ENCODE measurements around the gene FTCDNL1.

The FTCDNL1 gene

GRCh38 chr2:199742884-199743283 is 108.1 kb downstream of the FTCDNL1 start:
- DNase-seq (ENCODE audit: low spot score) = no peak

GRCh38 chr2:199740111-199740428 is 110.9 kb downstream of the FTCDNL1 start:
- DNase-seq (ENCODE audit: low spot score) = no peak

- DNase-seq (ENCODE audit: low spot score) = peak; percentile 68
These were observed 111.4 kb downstream of the FTCDNL1 start for GRCh38 chr2:199739413-199740110.

GRCh38 chr2:199738727-199739412 is 112.1 kb downstream of the FTCDNL1 start:
- DNase-seq (ENCODE audit: low spot score) = no peak

GRCh38 chr2:199734651-199735050 is 116.3 kb downstream of the FTCDNL1 start:
- DNase-seq (ENCODE audit: low spot score) = no peak

GRCh38 chr2:199734011-199734410 is 117.0 kb downstream of the FTCDNL1 start:
- DNase-seq (ENCODE audit: low spot score) = no peak

GRCh38 chr2:199727801-199728200 is 123.2 kb downstream of the FTCDNL1 start:
- no peak for DNase-seq (ENCODE audit: low spot score)

GRCh38 chr2:199727306-199727705 is 123.7 kb downstream of the FTCDNL1 start:
- DNase-seq (ENCODE audit: low spot score) = no peak

GRCh38 chr2:199718074-199718473 is 132.9 kb downstream of the FTCDNL1 start:
- no peak for DNase-seq (ENCODE audit: low spot score)

- no peak for DNase-seq (ENCODE audit: low spot score)
These were observed 133.4 kb downstream of the FTCDNL1 start for GRCh38 chr2:199717587-199717907.

- DNase-seq (ENCODE audit: low spot score) = no peak
These were observed 134.0 kb downstream of the FTCDNL1 start for GRCh38 chr2:199716807-199717586.

- DNase-seq (ENCODE audit: low spot score) = no peak
These were observed 137.2 kb downstream of the FTCDNL1 start for GRCh38 chr2:199713746-199714145.

GRCh38 chr2:199710551-199710950 is 140.4 kb downstream of the FTCDNL1 start:
- no peak for DNase-seq (ENCODE audit: low spot score)
